HG02623 (cell line): ENCODE data around the gene DYNLL1.
"Not testable (repeated sequence)": the region's sequence is repeated elsewhere in the genome, so short reads cannot be mapped to it uniquely, and the experiment has no call there.

Experiments
- ATAC-seq: cut with Tn5 transposase; IDR thresholded peaks from one replicate; pipeline ENCODE4 v1.9.1; 2021; ENCODE audit warnings: moderate library complexity; ENCODE audit not compliant: unreplicated experiment

Gene DYNLL1

GRCh38 chr12:120504587-120504986, 8.7 kb downstream of the DYNLL1 start:
- ATAC-seq, result no peak

GRCh38 chr12:120508537-120508936, 12.6 kb downstream of the DYNLL1 start:
- ATAC-seq, result no peak

GRCh38 chr12:120514002-120514401, 18.1 kb downstream of the DYNLL1 start:
- no peak for ATAC-seq

GRCh38 chr12:120515496-120515895, 19.6 kb downstream of the DYNLL1 start:
- ATAC-seq, result no peak

GRCh38 chr12:120519324-120519723, 23.4 kb downstream of the DYNLL1 start:
- not testable (repeated sequence) for ATAC-seq

DNA sequence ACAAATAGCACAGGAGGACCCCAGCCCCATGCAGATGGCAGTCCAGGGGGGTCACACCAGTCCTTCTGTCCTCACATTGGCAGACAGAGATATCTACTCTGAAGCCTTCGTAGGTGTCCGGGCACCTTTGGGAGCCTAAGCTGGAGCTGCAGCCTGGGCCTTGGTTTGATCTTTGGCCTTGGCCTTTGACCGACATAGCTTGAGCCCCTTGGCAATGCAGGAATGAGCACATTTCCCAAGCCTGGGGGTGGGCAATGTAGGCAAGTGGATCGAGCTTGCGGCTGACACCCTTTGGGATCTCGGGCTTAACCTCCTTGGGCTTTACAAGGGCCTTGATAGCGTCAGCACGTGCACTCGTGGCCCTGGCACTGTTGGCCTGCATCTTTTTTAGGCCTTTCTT, 26.7 kb downstream of the DYNLL1 start:
- no peak for ATAC-seq

DNA sequence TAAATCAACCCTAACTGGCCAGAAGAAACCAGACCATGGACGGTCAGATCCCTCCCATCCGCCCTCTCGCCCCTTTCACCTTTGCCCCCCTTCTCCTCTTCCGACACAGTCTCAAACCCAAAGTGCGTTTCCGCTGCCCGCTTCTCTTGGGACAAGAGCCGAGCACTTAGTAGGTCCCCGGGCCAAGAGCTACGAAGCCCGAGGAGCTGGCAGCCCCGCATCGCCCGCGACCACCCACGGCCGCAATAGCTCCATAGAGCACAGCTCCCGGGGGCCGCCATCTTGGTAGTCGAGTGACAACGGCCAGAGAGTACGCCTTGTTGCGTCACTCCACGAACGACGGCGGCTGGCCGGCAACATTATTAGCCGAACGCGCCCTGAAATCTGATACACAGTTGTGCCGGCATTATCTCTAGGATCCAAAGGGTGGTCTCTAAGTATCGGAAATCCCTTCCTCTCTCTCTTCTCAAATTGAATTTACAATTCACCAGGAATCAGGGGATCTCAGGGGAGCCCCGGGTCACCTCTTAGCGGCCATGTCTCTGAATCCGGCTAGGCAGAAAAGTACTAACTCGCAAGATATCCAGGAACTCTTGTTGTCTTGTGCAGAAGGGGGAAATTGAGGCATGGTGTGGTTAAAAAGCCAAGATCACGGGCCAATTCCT, 33.1 kb downstream of the DYNLL1 start, which contains the start of gene COQ5:
Gene COQ5 (minus strand): TSS at position 298 of the 665 bp plus-strand sequence. CDS start 17 bp downstream, at position 281.
- peak; percentile 81 for ATAC-seq

GRCh38 chr12:120529641-120530417, 33.9 kb downstream of the DYNLL1 start:
- ATAC-seq, result no peak

- not testable (repeated sequence) for ATAC-seq
Measured at GRCh38 chr12:120530418-120530761, 34.5 kb downstream of the DYNLL1 start.

- ATAC-seq, result no peak
Measured at GRCh38 chr12:120532701-120533238, 36.9 kb downstream of the DYNLL1 start.

DNA sequence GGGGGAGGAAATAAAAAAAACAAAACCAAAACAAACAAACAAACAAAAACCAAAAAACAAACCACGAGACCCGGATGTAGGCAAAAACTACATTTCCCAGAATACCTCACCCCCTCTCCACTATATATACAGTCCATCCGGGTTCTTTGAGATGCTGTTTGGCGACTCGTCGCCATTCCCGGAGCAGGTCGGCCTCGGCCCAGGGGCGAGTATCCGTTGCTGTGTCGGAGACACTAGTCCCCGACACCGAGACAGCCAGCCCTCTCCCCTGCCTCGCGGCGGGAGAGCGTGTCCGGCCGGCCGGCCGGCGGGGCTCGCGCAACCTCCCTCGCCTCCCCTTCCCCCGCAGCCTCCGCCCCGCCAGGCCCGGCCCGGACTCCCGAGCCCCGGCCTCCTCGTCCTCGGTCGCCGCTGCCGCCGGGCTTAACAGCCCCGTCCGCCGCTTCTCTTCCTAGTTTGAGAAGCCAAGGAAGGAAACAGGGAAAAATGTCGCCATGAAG, 38.3 kb downstream of the DYNLL1 start, which contains the start of gene RNF10:
Gene RNF10 (plus strand): TSS at position 154 of the 500 bp plus-strand sequence. CDS start 456 bp downstream, outside the sequence.
- peak; percentile 74 for ATAC-seq

DNA sequence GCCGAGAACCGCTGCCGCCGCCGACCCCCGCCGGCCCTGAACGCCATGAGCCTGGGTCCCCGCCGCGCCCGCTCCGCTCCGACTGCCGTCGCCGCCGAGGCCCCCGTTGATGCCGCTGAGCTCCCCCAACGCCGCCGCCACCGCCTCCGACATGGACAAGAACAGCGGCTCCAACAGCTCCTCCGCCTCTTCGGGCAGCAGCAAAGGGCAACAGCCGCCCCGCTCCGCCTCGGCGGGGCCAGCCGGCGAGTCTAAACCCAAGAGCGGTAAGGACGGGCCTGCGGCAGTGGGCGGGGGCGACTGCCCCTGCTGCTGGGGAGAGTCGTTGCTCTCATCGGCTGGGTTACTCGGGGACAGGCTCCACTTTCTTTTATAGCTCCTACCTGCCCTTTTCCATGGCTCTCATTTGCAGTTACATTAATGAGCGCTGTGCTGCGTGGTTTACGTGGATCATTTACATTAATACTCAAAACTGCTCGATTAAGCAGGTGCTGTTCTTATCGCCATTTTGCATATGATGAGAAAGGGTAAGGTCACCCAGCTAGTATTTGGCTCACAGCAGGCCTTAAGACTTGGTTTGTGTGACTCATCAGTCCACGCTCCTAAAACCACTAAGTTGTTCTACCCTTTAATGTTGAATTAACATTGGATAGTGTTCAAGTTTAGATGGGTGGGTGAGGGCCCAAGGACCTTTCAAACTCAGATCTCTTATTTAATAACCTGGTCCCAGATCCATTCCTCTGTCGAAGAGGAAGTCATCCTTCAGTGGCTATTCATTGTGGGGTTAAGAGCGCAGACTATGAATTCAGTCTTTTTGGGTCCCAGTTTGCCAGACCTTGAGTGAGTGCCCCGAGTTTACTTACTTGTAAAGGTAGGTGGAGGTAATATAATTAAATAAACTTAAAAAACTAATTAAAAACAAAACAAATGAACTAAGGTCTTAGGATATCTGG, 39.1 kb downstream of the DYNLL1 start:
- peak; percentile 23 for ATAC-seq

- no peak for ATAC-seq
Measured at GRCh38 chr12:120536064-120536791, 40.3 kb downstream of the DYNLL1 start.

GRCh38 chr12:120537856-120538220, 41.9 kb downstream of the DYNLL1 start:
- ATAC-seq, result no peak

DNA sequence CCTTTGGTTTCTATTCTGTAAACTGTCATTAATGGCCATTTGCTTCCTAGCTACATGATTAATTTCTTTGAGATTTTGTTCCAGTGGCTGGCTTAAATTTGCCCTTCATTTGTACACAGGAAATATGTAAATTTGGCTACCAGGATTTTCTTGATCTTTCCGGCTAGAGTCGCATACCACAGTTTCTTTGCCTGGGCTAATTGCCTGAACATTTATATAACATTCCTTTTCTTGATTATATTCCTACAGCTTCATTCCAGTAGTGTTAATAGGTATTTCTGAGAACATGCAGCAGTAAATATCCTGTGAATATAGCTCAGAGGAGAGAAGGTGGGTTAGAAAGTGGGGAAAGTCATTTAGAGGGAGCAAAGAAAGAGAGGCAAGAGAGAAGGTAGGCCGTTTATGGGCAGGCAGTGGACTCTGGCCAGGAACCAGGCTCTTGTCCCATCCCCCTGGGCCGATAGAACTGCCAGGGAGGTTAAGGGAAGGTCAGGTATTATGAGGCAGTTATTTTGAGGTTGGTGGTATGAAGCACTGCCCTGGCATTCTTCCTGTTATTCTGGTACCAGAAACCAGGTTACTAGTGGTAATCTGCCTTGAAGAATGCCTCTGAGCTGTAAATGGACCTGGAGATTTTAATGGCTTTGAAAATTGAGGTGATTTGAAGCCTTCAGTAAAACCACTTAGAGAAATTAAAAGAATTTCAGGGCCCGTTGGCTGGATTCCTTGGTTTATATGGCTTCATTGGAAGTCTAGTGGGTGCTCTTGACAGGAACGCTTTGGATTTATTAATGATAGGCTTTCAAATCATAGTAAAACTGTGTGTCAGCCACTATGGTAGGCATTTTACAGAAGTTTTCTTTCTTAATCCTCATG, 42.6 kb downstream of the DYNLL1 start:
- no peak for ATAC-seq

DNA sequence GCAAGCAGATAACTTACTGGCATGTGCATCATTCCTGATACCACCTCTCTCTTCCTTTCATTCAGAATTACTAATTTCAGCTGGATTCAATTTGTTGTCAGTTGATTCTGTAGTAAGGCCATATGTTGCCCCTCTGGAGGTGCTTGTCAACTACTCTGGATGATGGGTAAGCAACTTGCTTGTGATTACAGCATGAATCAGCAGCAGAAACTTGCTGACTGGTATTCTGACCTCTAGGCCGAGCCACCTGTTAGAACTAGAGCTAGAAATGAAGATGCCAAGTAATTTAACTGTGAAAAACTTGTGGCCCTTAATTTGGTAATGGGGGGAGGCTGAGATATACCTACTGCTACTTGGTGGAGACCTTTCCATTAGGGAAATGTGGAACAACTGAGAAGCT, 43.4 kb downstream of the DYNLL1 start:
- ATAC-seq, result no peak

- ATAC-seq, result no peak
Measured at GRCh38 chr12:120540445-120540844, 44.5 kb downstream of the DYNLL1 start.

GRCh38 chr12:120542166-120542565, 46.3 kb downstream of the DYNLL1 start:
- no peak for ATAC-seq

DNA sequence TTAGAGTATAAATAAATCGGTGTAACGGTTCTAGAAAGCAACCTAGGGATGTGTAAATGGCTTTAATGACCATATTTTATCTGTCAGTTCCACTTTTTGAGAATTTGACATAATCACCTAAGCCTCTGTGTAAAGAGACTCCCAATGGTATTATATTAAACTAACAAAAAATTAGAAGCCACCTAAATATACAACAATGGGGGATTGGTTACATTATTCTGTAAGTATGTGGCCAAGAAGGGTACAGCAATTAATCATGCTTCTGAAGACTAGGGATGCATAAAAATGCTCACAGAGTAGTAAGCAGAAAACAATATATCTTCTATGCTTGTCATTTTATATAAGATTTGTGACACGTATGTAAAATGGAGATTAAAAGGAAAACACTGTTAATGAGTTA, 48.8 kb downstream of the DYNLL1 start:
- no peak for ATAC-seq
